Measurements from ENCODE around the gene HNRNPH2.

- TF ChIP-seq, protein P1, sequence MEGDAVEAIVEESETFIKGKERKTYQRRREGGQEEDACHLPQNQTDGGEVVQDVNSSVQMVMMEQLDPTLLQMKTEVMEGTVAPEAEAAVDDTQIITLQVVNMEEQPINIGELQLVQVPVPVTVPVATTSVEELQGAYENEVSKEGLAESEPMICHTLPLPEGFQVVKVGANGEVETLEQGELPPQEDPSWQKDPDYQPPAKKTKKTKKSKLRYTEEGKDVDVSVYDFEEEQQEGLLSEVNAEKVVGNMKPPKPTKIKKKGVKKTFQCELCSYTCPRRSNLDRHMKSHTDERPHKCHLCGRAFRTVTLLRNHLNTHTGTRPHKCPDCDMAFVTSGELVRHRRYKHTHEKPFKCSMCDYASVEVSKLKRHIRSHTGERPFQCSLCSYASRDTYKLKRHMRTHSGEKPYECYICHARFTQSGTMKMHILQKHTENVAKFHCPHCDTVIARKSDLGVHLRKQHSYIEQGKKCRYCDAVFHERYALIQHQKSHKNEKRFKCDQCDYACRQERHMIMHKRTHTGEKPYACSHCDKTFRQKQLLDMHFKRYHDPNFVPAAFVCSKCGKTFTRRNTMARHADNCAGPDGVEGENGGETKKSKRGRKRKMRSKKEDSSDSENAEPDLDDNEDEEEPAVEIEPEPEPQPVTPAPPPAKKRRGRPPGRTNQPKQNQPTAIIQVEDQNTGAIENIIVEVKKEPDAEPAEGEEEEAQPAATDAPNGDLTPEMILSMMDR (IDR thresholded peaks at IDR 0.05): no peak
- no peak for TF ChIP-seq POLR2A (IDR thresholded peaks at IDR 0.05)
Observed at GRCh38 chrX:101442085-101442484, 34.1 kb downstream of the HNRNPH2 start.

Data from breast epithelium (tissue), 3 donors.